GM19372 (cell line): ENCODE data around the gene LHFPL2.

Experiments used
- ATAC-seq: cut with Tn5 transposase; IDR thresholded peaks from one replicate; pipeline ENCODE4 v1.9.1; 2021; ENCODE audit warnings: mild to moderate bottlenecking, low read depth, moderate library complexity; ENCODE audit not compliant: unreplicated experiment

Gene LHFPL2

GRCh38 chr5:78576376-78576775 is 72.2 kb downstream of the LHFPL2 start:
- no peak for ATAC-seq

GRCh38 chr5:78574731-78575161 is 73.8 kb downstream of the LHFPL2 start:
- no peak for ATAC-seq

- ATAC-seq = no peak
These were observed 74.4 kb downstream of the LHFPL2 start for GRCh38 chr5:78574131-78574673.

GRCh38 chr5:78573318-78573717 is 75.3 kb downstream of the LHFPL2 start:
- no peak for ATAC-seq

- no peak for ATAC-seq
These were observed 77.9 kb downstream of the LHFPL2 start for GRCh38 chr5:78570646-78571045.

- ATAC-seq = no peak
These were observed 79.1 kb downstream of the LHFPL2 start for GRCh38 chr5:78569441-78569840.

GRCh38 chr5:78568676-78569075 is 79.9 kb downstream of the LHFPL2 start:
- ATAC-seq = no peak

- ATAC-seq = no peak
These were observed 80.4 kb downstream of the LHFPL2 start for GRCh38 chr5:78568212-78568611.

GRCh38 chr5:78567617-78568016 is 81.0 kb downstream of the LHFPL2 start:
- no peak for ATAC-seq

GRCh38 chr5:78566747-78567425 is 81.7 kb downstream of the LHFPL2 start:
- ATAC-seq = no peak

GRCh38 chr5:78565395-78565794 is 83.2 kb downstream of the LHFPL2 start:
- no peak for ATAC-seq

GRCh38 chr5:78563621-78564020 is 85.0 kb downstream of the LHFPL2 start:
- no peak for ATAC-seq

GRCh38 chr5:78562714-78563330 is 85.8 kb downstream of the LHFPL2 start:
- ATAC-seq = no peak

GRCh38 chr5:78562001-78562400 is 86.6 kb downstream of the LHFPL2 start:
- ATAC-seq = no peak

GRCh38 chr5:78561261-78561660 is 87.3 kb downstream of the LHFPL2 start:
- no peak for ATAC-seq

- ATAC-seq = no peak
These were observed 88.3 kb downstream of the LHFPL2 start for GRCh38 chr5:78560000-78560855.

GRCh38 chr5:78557601-78558000 is 91.0 kb downstream of the LHFPL2 start:
- ATAC-seq = no peak

- ATAC-seq = no peak
These were observed 92.7 kb downstream of the LHFPL2 start for GRCh38 chr5:78555870-78556269.

GRCh38 chr5:78554670-78555069 is 93.9 kb downstream of the LHFPL2 start:
- ATAC-seq = no peak

- no peak for ATAC-seq
These were observed 94.8 kb downstream of the LHFPL2 start for GRCh38 chr5:78553580-78554353.
